RWPE1 (cell line): ENCODE results near the gene GSE1.

Experiments
- CTCF ChIA-PET: fragments of 350-600 bp; sonication (Branson Sonifier 250); formaldehyde crosslinking; extraction: SDS; loops from one replicate; lab custom pipeline; 2021; lab: Yijun Ruan, JAX
- POLR2A ChIA-PET: fragments of 400-600 bp; formaldehyde crosslinking; extraction: SDS; loops from one replicate; lab custom pipeline; 2020; ENCODE audit warnings: antibody characterized with exemption; ENCODE audit not compliant: low non-redundant PET; lab: Yijun Ruan, JAX
- DNase-seq: peaks from one replicate; pipeline ENCODE4 v3.0.0; 2012; ENCODE audit warnings: low spot score
- H3K27ac ChIP-seq: fragments of 450-650 bp; 2 replicates; pipeline ENCODE4 v1.5.1; 2017
- CTCF ChIP-seq: fragments of 450-650 bp; conservative IDR thresholded peaks from 2 replicates; pipeline ENCODE4 v1.5.1; 2017; ENCODE audit warnings: low read depth, mild to moderate bottlenecking

Gene GSE1

GRCh38 chr16:85628645-85629044 lies 15.5 kb downstream of the GSE1 start:
- ChIA-PET POLR2A (no interaction called here), CTCF (interaction anchor here (0.6 to 0.8 kb wide), 2 partner anchors 12 to 439 kb away, joined by 3 read pairs; no protein-coding TSS in a partner anchor)
- no peak for DNase-seq
- H3K27ac ChIP-seq = no peak overlapping the region
- TF ChIP-seq CTCF = no peak

DNA sequence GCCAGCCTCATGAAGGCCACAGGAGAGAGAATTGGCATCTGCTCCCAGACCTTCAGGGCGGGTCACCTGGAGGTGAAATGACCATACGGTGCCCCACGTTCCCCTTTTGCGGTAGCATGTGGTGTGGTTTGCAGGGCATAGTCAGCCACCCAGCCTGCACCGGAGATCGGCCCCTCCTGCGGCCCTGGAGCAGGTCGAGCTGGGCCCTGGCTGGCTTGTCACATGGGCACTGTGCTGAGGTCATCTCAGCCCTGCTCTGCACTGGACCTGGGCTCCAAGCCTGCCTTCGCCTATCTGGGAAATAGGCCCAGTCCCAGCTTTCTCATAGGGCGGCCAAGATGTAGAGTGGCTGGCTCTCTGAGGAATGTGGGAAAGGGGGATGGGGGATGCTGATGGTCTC lies 16.2 kb downstream of the GSE1 start:
- no peak for TF ChIP-seq CTCF
- CTCF ChIA-PET = interaction anchor here (1.2 kb wide), 1 partner anchor 13 kb away, joined by 3 read pairs; no protein-coding TSS in a partner anchor
- no peak for DNase-seq
- POLR2A ChIA-PET = no interaction called here
- no peak overlapping the region for H3K27ac ChIP-seq

DNA sequence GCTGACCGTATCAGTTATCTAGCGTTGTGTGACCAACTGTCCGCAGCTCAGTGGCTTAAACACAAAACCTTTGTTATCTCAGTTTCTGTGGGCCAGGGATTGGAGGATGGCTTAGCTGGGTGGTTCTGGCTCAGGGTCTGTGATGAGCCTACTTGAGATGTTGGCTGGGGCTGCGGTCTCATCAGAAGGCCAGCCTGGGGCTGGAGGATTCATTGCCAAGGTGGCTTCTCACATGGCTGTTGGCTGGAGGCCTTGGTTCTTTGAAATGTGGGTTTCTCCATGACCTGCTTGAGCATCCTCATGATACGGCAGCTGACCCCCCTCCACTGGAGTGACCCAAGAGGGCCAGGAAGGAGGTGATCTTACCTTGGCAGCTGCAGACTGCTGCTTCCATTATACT lies 16.7 kb downstream of the GSE1 start:
- H3K27ac ChIP-seq = no peak overlapping the region
- ChIA-PET CTCF (interaction anchor here (0.6 to 1.2 kb wide), 2 partner anchors 9 to 14 kb away, joined by 3 read pairs; no protein-coding TSS in a partner anchor), POLR2A (no interaction called here)
- no peak for TF ChIP-seq CTCF
- no peak for DNase-seq

DNA sequence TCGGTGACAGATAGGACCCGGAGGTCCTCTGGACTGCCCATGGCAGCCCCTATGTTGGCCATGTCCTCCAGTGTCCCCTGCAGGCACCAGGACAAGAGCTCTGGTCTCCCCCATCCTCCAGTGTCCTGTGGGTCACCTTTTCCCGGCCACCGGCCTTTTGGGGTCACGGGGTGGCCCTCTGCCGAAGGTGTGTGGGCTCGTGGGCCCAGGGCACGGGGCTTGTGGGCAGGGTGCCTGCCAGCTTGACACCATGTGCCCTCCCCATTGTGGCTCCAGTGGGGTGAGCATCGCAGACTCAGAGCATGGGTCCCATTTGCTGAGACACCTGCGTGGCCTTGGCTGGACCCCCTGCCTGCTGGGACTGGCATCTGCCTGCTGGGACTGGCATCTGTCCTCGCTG lies 18.1 kb downstream of the GSE1 start:
- DNase-seq = no peak
- CTCF ChIA-PET = no interaction called here
- no peak for TF ChIP-seq CTCF
- POLR2A ChIA-PET = no interaction called here
- 0 out of 2 replicates have a peak overlapping the region, but pooled peaks have one; percentile 3 for H3K27ac ChIP-seq

- CTCF ChIA-PET = no interaction called here
- DNase-seq = no peak
- H3K27ac ChIP-seq = 0 out of 2 replicates have a peak overlapping the region, but pooled peaks have one; percentile 3
- TF ChIP-seq CTCF = no peak
- POLR2A ChIA-PET = no interaction called here
These were observed 18.8 kb downstream of the GSE1 start for GRCh38 chr16:85631802-85632393.

- CTCF ChIA-PET = no interaction called here
- POLR2A ChIA-PET = no interaction called here
- no peak overlapping the region for H3K27ac ChIP-seq
- no peak for TF ChIP-seq CTCF
- DNase-seq = no peak
These were observed 19.8 kb downstream of the GSE1 start for GRCh38 chr16:85632709-85633437.
